PC-3 (cell line): ENCODE results near the gene PARP1. TPM values are rescaled to one million over a fixed set of nuclear protein-coding genes. Genes with fewer than 3 reads are reported as not detected.
A peak's percentile ranks its signal among the peaks of the same experiment; 100 is the strongest.

ENCODE experiments used
- ATAC-seq: fragments of 200-7000 bp; cut with Tn5 transposase; 2 replicates; pipeline ENCODE4 v1.9.1; 2020; ENCODE audit warnings: mild to moderate bottlenecking, moderate library complexity
- BruUV-seq: library from RNA; stranded (reverse); fragments of 400-500 nt; replicated peaks from 2 replicates; lab custom pipeline; 2021; lab: Mats Ljungman, UMichigan
- CTCF ChIA-PET: fragments of 300-600 bp; sonication (Branson Sonifier 250); formaldehyde crosslinking; loops from one replicate; lab custom pipeline; 2022; ENCODE audit warnings: antibody characterized with exemption; lab: Charles Lee
- POLR2A ChIA-PET: fragments of 300-600 bp; sonication (Branson Sonifier 250); formaldehyde crosslinking; loops from one replicate; lab custom pipeline; 2022; ENCODE audit warnings: antibody characterized with exemption; ENCODE audit not compliant: unreplicated experiment; lab: Charles Lee
- DNase-seq: peaks from one replicate; pipeline ENCODE4 v3.0.0-alpha.2; 2015
- H2AFZ ChIP-seq: fragments of 300-600 bp; sonication (generic); 2 replicates; pipeline ENCODE4 v1.6.0; 2016; ENCODE audit warnings: antibody characterized with exemption, low read length
- H3F3A ChIP-seq: fragments of 300-600 bp; sonication (generic); one replicate; pipeline ENCODE4 v1.6.0; 2017; ENCODE audit warnings: antibody characterized with exemption, low read length, control low read depth, mild to moderate bottlenecking; ENCODE audit not compliant: unreplicated experiment
- H3K27ac ChIP-seq: fragments of 300-600 bp; sonication (generic); 2 replicates; pipeline ENCODE4 v1.5.1; 2016; ENCODE audit warnings: mild to moderate bottlenecking, low read length
- H3K27me3 ChIP-seq: fragments of 300-600 bp; sonication (generic); 2 replicates; pipeline ENCODE4 v1.6.1; 2016; ENCODE audit warnings: low read length, mixed read lengths
- H3K36me3 ChIP-seq: fragments of 300-600 bp; sonication (generic); 2 replicates; pipeline ENCODE4 v1.6.1; 2016; ENCODE audit warnings: low read depth, mixed run types, low read length, mixed read lengths
- H3K4me1 ChIP-seq: fragments of 300-600 bp; sonication (generic); 2 replicates; pipeline ENCODE4 v1.5.1; 2016; ENCODE audit warnings: low read length; ENCODE audit not compliant: insufficient read depth
- H3K4me2 ChIP-seq: fragments of 300-600 bp; sonication (generic); 2 replicates; pipeline ENCODE4 v1.6.0; 2016; ENCODE audit warnings: low read length
- H3K4me3 ChIP-seq: fragments of 300-600 bp; sonication (generic); 2 replicates; pipeline ENCODE4 v1.5.1; 2016; ENCODE audit warnings: mild to moderate bottlenecking, low read length, mixed read lengths
- H3K79me2 ChIP-seq: fragments of 300-600 bp; sonication (generic); 2 replicates; pipeline ENCODE4 v1.6.1; 2017; ENCODE audit warnings: low read length, mixed read lengths
- H3K9ac ChIP-seq: fragments of 300-600 bp; sonication (generic); 2 replicates; pipeline ENCODE4 v1.6.0; 2016; ENCODE audit warnings: mild to moderate bottlenecking, low read length
- H3K9me2 ChIP-seq: fragments of 300-600 bp; sonication (generic); replicated peaks from 2 replicates; pipeline ENCODE4 v1.6.1; 2016; ENCODE audit warnings: mixed run types, low read length, mixed read lengths
- H3K9me3 ChIP-seq: fragments of 300-600 bp; sonication (generic); 2 replicates; pipeline ENCODE4 v1.6.1; 2016; ENCODE audit warnings: low read length, mixed read lengths
- H4K20me1 ChIP-seq: fragments of 300-600 bp; sonication (generic); 2 replicates; pipeline ENCODE4 v1.6.1; 2016; ENCODE audit warnings: low read length, mixed read lengths
- EZH2 ChIP-seq: fragments of 300-600 bp; sonication (generic); IDR thresholded peaks from one replicate; pipeline ENCODE4 v1.6.1; 2017; ENCODE audit warnings: antibody characterized with exemption, mild to moderate bottlenecking, low read length; ENCODE audit not compliant: unreplicated experiment
- EZH2phosphoT487 ChIP-seq: fragments of 300-600 bp; sonication (generic); IDR thresholded peaks from 2 replicates; pipeline ENCODE4 v1.6.1; 2018; ENCODE audit warnings: mild to moderate bottlenecking, antibody characterized with exemption, low read length, borderline replicate concordance
- intact Hi-C: fragments of 100-400 bp; cut with micrococcal nuclease; formaldehyde crosslinking; loops from 2 replicates; pipeline ENCODE4 v1.9.0; 2023
- total RNA-seq: library from RNA; depleted of rRNA; stranded (reverse); fragments of >200 nt; gene quantifications from 2 replicates; pipeline ENCODE4 v1.2.3, GENCODE V29; 2014
- TF ChIP-seq, protein P1 (sequence below): fragments of 300-600 bp; sonication (generic); conservative IDR thresholded peaks from 2 replicates; pipeline ENCODE4 v1.5.1; 2017; ENCODE audit warnings: antibody characterized with exemption, low read depth, mild to moderate bottlenecking, low read length

Gene PARP1
- total RNA-seq, 1 experiment from 2014 or later, result 538 TPM

GRCh38 chr1:226424221-226425003 is 16.5 kb upstream of the PARP1 start:
- Histone ChIP-seq H3K36me3 (no peaks in the 10 kb centered on the region), H3K27ac (no peak overlapping the region), H3K9me2 (no peaks in the 10 kb centered on the region), H3K4me3 (no peak overlapping the region), H3K9ac (no peak overlapping the region), H3K9me3 (no peaks in the 10 kb centered on the region), H3F3A (no peaks in the 10 kb centered on the region), H3K79me2 (no peaks in the 10 kb centered on the region), H2AFZ (no peak overlapping the region), H3K27me3 (0 out of 2 replicates have a peak, but pooled peaks cover 3% of the 10 kb centered on the region), H3K4me1 (peaks cover 5% of the 10 kb centered on the region; the same call in 1 of the 2 replicates), H3K4me2 (no peak overlapping the region), H4K20me1 (no peaks in the 10 kb centered on the region)
- TF ChIP-seq, protein P1, sequence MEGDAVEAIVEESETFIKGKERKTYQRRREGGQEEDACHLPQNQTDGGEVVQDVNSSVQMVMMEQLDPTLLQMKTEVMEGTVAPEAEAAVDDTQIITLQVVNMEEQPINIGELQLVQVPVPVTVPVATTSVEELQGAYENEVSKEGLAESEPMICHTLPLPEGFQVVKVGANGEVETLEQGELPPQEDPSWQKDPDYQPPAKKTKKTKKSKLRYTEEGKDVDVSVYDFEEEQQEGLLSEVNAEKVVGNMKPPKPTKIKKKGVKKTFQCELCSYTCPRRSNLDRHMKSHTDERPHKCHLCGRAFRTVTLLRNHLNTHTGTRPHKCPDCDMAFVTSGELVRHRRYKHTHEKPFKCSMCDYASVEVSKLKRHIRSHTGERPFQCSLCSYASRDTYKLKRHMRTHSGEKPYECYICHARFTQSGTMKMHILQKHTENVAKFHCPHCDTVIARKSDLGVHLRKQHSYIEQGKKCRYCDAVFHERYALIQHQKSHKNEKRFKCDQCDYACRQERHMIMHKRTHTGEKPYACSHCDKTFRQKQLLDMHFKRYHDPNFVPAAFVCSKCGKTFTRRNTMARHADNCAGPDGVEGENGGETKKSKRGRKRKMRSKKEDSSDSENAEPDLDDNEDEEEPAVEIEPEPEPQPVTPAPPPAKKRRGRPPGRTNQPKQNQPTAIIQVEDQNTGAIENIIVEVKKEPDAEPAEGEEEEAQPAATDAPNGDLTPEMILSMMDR, result peak; percentile 98
- TF ChIP-seq EZH2 (no peak), EZH2phosphoT487 (no peak)
- BruUV-seq, result no TSS peak
- ATAC-seq, result peak; percentile 95
- POLR2A ChIA-PET, result no interaction called here
- CTCF ChIA-PET, result interaction anchor here (0.5 to 1.2 kb wide), 7 partner anchors 11 to 184 kb away, joined by 3 to 22 read pairs (median 5); no protein-coding TSS in a partner anchor
- intact Hi-C loops, result loop anchor here (1.0 to 5.0 kb wide), 3 partner anchors 123 to 184 kb away; no protein-coding TSS in a partner anchor
- peak; percentile 71 for DNase-seq

- TF ChIP-seq EZH2phosphoT487 (no peak), EZH2 (no peak)
- TF ChIP-seq, protein P1, result no peak
- ATAC-seq, result no peak
- CTCF ChIA-PET, result no interaction called here
- Histone ChIP-seq H3K27me3 (peaks cover 12% of the 10 kb centered on the region; the same call in 1 of the 2 replicates), H4K20me1 (no peaks in the 10 kb centered on the region), H3K4me2 (no peak overlapping the region), H2AFZ (no peak overlapping the region), H3K27ac (no peak overlapping the region), H3K4me1 (no peaks in the 10 kb centered on the region), H3K36me3 (no peaks in the 10 kb centered on the region), H3F3A (no peaks in the 10 kb centered on the region), H3K4me3 (no peak overlapping the region), H3K9me3 (no peaks in the 10 kb centered on the region), H3K9ac (no peak overlapping the region), H3K9me2 (no peaks in the 10 kb centered on the region), H3K79me2 (no peaks in the 10 kb centered on the region)
- POLR2A ChIA-PET, result no interaction called here
- no TSS peak for BruUV-seq
- intact Hi-C loops, result loop anchor here (5.0 kb wide), 1 partner anchor 145 kb away; no protein-coding TSS in a partner anchor
- DNase-seq, result no peak
Observed at GRCh38 chr1:226422478-226422877, 14.6 kb upstream of the PARP1 start.

- ChIA-PET POLR2A (no interaction called here), CTCF (no interaction called here)
- Histone ChIP-seq H3K4me1 (no peaks in the 10 kb centered on the region), H3K27ac (no peak overlapping the region), H3K27me3 (peaks cover 14% of the 10 kb centered on the region; the same call in 1 of the 2 replicates), H3K9ac (no peak overlapping the region), H2AFZ (no peak overlapping the region), H3K4me3 (no peak overlapping the region), H3F3A (no peaks in the 10 kb centered on the region), H4K20me1 (no peaks in the 10 kb centered on the region), H3K9me3 (no peaks in the 10 kb centered on the region), H3K36me3 (no peaks in the 10 kb centered on the region), H3K79me2 (no peaks in the 10 kb centered on the region), H3K9me2 (no peaks in the 10 kb centered on the region), H3K4me2 (no peak overlapping the region)
- TF ChIP-seq EZH2phosphoT487 (no peak), EZH2 (no peak)
- TF ChIP-seq, protein P1, result no peak
- DNase-seq (no peak), ATAC-seq (no peak)
- intact Hi-C loops, result loop anchor here (5.0 kb wide), 1 partner anchor 146 kb away; no protein-coding TSS in a partner anchor
- no TSS peak for BruUV-seq
Observed at GRCh38 chr1:226420897-226421296, 13.0 kb upstream of the PARP1 start.
